Measurements from ENCODE around the gene RPTOR.

Gene RPTOR

GRCh38 chr17:80854220-80854619, 309.6 kb downstream of the RPTOR start:
- TF ChIP-seq GATA3 (IDR thresholded peaks at IDR 0.05; ENCODE audit: low read depth, low read length) (no peak), GATA2 (IDR thresholded peaks at IDR 0.05; ENCODE audit: low read depth, low read length) (no peak)

- TF ChIP-seq GATA3 (IDR thresholded peaks at IDR 0.05; ENCODE audit: low read depth, low read length) (no peak), GATA2 (IDR thresholded peaks at IDR 0.05; ENCODE audit: low read depth, low read length) (no peak)
Measured at GRCh38 chr17:80855196-80855947, 310.7 kb downstream of the RPTOR start.

DNA sequence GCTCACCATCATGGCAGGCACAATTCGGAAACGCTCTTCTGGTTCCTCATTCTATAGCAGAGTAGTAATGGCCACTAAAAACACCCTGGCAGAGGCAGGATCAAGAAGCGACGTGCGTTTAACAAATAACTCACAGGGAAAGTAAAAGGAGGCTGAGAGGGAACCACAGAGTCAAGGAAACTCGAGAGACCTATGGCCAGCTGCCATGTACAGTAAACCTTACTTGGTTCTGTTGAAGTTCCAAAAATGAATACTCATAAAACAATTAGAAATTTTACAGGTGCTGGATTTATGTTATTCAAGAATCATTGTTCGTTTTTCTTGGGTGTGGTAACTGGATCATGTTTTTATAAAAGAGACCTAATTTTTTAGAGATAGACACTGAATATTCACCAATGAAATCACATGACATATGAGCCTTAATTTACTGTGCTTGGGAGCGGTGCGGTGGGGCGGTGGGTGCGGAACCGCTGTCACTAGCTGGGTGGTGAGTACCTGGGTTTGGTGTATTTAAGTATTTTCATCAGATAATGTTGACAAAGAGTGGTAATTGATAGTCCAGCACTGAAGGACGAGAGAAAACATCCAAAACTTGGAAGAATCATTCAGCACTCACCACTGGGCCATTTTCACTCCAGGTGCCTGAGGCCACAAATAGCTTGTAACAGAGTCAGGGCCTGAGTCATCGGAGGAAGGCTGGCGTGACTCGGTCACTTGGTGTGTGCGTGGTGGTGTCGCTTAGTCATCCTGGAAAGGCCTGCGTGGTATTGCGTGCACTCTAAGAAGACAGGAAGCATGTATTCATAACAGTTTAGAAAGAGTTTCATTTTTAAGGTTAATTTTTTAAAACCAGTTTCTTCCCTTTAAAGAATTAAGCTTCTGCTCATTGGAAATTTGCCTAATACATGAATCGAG, 311.6 kb downstream of the RPTOR start:
- TF ChIP-seq GATA3 (IDR thresholded peaks at IDR 0.05; ENCODE audit: low read depth, low read length) (no peak), GATA2 (IDR thresholded peaks at IDR 0.05; ENCODE audit: low read depth, low read length) (no peak)

GRCh38 chr17:80856863-80857755, 312.5 kb downstream of the RPTOR start:
- no peak for TF ChIP-seq GATA3 (IDR thresholded peaks at IDR 0.05; ENCODE audit: low read depth, low read length)
- TF ChIP-seq GATA2 (IDR thresholded peaks at IDR 0.05; ENCODE audit: low read depth, low read length): no peak

DNA sequence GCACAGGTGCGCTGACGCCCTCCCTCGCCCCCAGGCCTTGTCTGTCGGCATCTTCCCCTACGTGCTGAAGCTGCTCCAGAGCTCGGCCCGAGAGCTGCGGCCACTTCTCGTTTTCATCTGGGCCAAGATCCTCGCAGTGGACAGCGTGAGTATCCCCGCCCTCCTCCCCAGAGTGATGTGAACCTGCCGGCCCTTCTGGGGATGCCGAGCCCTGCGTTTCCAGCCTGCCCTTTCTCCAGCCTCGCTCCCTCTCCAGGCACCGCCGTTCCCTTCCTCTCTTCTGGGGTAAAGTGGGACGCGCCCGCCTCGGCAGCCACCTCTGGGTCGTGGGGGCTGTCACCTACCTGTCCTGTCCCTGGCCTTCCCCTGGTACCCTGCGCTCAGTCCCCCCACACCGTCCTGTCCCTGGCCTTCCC, 313.1 kb downstream of the RPTOR start:
- TF ChIP-seq GATA2 (IDR thresholded peaks at IDR 0.05; ENCODE audit: low read depth, low read length): no peak
- TF ChIP-seq GATA3 (IDR thresholded peaks at IDR 0.05; ENCODE audit: low read depth, low read length): no peak

DNA sequence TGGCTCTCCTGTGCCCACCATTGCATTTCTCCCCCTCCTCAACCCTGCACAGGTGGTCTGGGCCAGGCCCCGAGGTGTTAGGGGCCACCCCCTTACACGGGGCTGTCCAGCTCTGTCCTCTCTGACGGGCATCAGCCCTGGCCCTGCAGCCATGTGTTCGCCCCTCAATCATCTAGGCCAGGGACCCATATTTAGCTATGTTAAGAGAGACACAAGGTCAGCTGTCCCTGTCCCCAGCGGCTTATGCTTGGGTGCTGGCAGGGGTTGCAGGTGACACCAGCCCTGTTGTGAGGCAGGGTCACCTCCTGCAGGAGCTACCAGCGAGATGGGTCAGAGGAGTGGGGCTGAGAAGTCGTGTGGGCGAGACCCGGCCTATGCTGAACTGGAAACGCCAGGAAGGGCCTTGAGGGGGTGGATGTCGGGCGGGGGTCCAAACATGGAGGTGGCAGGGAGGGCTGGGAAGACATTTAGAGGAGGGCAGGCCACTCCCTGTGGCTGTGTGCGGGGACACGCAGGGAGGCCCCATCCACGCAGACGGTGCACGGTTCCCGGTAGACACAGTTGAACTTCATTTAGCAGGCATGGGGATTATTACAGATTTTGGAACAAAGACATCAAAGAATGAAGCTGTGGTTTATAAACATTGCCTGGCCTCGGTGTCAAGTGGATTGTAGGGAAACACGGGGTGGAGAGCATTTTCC, 313.8 kb downstream of the RPTOR start:
- TF ChIP-seq GATA2 (IDR thresholded peaks at IDR 0.05; ENCODE audit: low read depth, low read length): no peak
- no peak for TF ChIP-seq GATA3 (IDR thresholded peaks at IDR 0.05; ENCODE audit: low read depth, low read length)

DNA sequence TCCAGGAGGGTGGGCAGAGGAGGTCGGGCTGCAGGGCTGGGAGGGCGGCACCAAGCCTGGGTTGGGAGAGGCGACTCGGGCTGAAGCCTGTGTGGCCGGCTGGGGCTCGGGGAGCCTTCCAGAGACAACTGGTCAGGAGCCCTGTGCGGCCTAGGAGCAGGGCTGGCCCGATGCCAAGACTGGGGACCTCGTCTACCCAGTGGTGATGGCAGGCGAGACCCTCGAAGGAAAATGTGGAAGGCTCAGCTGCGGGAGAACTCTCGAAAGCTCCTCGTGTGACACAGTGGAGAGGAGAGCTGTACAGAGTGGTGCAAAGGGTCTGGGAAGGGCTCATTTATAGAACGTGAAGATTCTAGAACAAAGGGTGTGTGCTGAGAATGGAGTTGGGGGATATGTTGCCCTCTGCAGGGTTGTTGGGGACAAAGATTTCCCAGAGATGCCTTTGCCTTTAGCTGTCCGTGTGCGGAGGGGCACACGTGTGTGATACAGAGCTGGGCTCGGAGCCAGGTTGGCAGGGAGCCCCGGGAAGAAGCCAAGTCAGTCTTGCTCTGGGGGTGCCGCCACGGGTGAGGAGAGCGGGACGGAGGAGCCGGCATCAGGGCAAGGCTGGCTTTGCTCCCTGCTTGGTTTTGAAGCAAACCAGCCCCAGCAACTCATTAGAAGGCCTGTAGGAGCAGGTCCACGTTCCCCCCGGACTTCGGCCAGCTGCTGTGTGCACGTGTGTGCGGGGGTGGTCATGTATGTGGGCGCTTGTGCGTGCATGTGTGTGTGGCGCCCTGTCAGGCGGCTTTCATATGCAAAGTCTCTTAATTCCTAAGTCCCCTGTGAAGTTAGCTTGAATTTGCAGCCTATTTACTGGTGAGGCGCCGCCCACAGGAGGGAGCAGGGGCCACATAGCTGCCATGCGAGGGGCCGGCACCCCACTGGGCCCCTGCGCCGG, 314.6 kb downstream of the RPTOR start:
- TF ChIP-seq GATA2 (IDR thresholded peaks at IDR 0.05; ENCODE audit: low read depth, low read length): peak; percentile 51; the same call in 1 of the 2 replicates
- TF ChIP-seq GATA3 (IDR thresholded peaks at IDR 0.05; ENCODE audit: low read depth, low read length): no peak

- no peak for TF ChIP-seq GATA2 (IDR thresholded peaks at IDR 0.05; ENCODE audit: low read depth, low read length)
- TF ChIP-seq GATA3 (IDR thresholded peaks at IDR 0.05; ENCODE audit: low read depth, low read length): no peak
Measured at GRCh38 chr17:80860101-80860671, 315.5 kb downstream of the RPTOR start.

GRCh38 chr17:80860703-80861417, 316.2 kb downstream of the RPTOR start:
- TF ChIP-seq GATA2 (IDR thresholded peaks at IDR 0.05; ENCODE audit: low read depth, low read length) (no peak), GATA3 (IDR thresholded peaks at IDR 0.05; ENCODE audit: low read depth, low read length) (no peak)

GRCh38 chr17:80861418-80861815, 316.8 kb downstream of the RPTOR start:
- peak; percentile 96 for TF ChIP-seq GATA2 (IDR thresholded peaks at IDR 0.05; ENCODE audit: low read depth, low read length)
- TF ChIP-seq GATA3 (IDR thresholded peaks at IDR 0.05; ENCODE audit: low read depth, low read length): no peak

DNA sequence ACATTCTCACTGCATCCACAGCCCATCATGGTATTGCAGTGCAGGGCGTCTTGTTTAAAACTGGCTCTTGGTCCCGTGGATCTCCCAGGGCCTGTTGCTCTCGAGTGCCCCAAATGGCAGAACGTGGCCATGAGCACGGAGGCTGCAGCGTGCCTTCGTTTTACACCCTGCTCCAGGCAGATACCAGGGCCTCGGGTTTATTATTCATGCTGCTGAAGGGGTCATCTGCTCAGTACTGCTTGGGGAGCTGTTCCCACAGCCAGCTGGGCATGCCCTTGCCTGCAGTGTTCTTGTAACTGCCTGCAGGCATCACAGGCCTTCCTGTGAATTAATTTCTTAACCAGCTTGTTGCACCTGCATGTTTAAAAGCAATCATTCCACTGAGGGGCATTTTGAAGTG, 317.3 kb downstream of the RPTOR start:
- TF ChIP-seq GATA3 (IDR thresholded peaks at IDR 0.05; ENCODE audit: low read depth, low read length) (no peak), GATA2 (IDR thresholded peaks at IDR 0.05; ENCODE audit: low read depth, low read length) (no peak)
